AG08395 (cell line): Measurements from ENCODE around the gene RXRB.

Experiments
- DNase-seq: peaks from one replicate; pipeline ENCODE4 v3.0.0; 2012; ENCODE audit warnings: mixed read lengths, low spot score

RXRB gene

DNA sequence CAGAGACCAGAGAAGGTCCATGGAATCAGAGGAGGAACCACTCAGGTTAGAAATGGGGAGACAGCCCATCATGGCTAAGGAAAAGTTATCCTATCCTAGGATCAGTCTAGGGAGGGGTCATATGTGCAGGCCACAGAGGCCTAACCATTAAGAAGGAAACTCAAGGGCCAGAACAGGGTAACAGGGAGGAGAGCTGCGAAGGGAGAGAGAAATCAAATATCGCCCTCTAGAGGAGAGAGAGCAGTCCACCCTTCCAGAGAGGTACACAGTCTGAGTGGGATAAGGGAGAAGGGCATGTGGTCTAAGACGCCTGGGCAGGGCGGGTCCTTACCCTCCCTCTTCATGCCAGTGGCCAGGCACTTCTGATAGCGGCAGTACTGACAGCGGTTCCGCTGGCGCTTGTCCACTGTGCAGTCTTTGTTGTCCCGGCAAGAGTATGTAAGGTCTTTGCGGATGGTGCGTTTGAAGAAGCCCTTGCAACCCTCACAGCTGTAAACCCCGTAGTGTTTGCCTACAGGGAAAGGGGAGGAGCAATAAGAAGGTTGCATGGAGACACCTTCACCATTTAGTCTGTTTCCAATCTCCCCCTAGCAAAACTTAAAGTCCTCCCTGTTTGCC lies 2.9 kb downstream of the RXRB start:
- DNase-seq, result peak; percentile 78

DNA sequence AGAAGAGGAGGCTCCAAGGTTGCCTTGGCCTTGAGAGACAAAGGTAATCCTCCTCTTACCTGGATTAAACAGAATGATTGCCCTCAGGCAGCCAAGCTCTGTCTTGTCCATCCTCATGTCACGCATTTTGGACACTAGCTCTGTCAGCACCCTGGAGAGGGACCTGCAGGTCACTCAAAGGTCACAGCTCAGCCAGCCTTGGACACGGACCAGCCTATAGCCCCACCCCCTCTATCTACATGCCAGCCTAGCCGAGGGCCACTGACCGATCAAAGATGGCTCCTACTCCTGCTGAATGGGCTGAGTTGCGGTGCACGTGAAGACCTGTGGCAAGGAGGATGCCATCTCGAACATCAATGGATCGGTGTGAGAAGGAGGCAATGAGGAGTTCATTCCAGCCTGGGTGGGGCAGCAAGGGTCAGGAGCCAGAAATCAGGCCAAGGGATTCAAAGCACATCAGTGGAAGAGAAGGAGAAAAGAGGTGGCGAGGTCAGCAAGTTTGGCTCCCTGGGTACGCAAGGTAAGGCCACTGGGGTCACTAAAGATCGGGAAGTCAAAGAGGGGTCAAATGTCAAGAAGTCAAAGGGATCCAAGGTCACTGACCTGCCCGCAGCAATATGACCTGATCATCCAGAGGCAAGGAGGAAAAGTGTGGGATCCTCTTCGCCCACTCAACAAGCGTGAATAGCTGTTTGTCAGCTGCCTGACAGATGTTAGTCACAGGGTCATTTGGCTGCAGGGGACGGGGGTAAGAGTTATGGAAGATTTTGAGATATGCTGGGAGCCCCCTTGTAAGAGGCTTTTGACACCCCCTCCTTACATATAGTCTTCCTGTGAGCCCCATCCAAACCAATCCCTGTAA lies 4.9 kb downstream of the RXRB start:
- DNase-seq, result no peak

DNA sequence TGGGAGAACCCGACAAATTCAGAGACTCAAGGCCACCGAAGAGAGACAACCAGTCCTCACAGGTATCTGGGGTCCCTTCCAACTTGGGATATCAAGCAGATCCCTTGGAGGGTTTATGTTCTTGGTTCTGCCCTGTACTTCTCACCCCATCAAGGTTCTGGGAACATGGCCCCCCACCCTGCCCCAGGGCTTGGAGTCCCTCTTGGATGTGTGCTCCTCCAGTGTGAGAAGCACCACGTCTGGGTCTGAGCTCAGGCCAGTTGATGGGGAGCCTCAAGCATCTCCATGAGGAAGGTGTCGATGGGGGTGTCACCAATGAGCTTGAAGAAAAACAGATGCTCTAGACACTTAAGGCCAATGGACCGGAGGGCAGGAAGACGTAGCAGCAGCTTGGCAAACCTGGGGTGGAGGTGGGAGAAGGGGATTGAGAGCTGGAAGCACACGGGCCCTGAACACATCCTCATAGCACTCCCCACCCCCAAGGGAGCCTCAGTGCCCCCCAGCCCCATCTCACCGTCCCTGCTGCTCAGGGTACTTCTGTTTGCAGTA lies 6.0 kb downstream of the RXRB start:
- DNase-seq, result no peak

DNA sequence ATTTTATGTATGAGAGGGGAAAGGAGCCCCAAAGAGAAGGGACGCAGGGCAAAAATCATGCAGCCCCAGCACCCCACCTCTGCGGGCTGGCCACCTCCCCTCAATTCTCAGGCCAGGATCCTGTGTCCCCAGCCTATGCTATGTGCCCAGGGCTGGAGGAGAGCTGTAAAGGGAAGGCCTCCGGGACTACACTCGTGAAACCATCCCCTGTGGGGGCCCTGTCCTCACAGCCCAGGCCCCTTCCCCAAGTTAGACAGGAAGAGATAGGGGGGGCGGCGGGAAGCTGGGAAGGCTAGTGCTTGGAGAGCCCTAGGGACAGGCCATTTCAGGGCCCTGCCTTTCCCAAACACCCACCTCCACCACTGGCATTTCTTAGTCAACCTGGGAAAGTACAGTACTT lies 6.8 kb downstream of the RXRB start:
- DNase-seq, result no peak

DNA sequence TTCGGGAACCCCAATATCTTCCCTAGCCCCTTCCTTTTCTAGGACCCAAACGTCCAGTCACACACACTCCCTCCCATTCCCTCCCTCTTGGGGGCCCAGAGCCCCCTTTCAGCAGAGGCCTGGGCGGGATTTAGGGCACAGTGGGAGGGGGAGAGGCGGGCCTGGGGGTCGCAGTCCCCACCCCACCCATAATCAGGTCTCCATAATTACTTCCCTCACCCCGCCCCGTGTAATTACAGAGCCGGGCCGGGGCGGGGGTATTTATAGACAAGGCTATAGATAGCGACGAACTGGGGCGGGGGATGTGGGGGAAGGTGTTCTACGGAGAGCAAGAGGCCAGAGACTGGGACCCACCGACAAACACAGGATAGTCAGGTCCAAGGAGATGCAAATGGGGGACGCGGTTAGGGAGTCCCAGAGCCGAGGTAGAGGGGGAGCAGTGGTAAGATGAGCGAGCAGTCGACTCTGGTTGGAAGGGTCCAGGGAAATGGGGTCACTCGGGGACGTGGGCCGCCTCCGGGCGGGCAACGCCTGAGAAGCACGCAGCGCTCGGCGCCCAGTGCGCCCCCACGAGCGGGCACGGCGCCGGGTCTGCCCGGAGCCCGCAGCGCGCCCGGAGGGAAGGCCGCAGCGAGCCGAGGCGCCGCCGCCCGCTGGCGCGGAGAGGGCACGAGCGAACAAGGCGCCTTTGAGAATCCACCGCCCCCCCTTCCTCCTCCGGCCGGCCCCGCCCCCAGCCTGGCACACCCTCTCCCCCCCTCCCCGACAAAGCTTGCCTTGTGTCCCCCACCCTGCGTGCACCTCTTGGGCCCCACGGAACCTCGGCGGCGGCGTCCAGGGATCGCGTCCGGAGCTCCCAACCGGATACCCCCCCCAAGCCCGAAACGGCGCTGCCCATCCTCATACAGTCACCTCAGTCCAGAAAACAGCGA lies 7.5 kb downstream of the RXRB start:
- peak; percentile 43 for DNase-seq

DNA sequence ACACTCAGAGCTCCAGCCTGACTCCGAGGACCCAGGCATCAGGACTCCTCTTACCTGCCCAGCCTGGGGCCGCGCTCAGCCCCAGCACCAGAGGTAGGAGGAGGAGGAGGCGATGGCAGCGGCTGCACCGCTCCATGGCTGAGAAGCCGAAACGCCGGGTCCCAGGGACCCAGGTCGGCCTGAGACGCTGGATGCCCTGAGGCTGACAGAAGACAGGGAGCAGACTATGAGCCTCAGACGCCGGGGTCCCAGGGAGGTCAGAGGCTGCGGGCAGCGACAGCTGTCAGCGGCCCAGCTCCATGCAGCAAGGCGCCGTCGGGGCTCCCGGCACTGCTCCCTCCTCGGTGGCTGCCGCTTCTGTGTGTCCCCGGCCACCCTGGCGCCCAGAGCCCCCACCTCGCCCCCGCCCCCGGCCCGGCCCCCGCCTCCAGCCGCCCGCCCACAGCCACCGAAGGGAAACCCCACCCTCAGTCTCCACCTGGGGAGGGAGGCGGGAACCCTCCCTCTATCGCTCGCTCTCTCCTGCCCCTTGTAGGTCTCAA lies 8.3 kb downstream of the RXRB start, which contains the start of gene COL11A2:
COL11A2 (minus strand) TSS at position 363 of the 542 bp plus-strand sequence; CDS start at position 136, 227 bp downstream.
- DNase-seq, result no peak

DNA sequence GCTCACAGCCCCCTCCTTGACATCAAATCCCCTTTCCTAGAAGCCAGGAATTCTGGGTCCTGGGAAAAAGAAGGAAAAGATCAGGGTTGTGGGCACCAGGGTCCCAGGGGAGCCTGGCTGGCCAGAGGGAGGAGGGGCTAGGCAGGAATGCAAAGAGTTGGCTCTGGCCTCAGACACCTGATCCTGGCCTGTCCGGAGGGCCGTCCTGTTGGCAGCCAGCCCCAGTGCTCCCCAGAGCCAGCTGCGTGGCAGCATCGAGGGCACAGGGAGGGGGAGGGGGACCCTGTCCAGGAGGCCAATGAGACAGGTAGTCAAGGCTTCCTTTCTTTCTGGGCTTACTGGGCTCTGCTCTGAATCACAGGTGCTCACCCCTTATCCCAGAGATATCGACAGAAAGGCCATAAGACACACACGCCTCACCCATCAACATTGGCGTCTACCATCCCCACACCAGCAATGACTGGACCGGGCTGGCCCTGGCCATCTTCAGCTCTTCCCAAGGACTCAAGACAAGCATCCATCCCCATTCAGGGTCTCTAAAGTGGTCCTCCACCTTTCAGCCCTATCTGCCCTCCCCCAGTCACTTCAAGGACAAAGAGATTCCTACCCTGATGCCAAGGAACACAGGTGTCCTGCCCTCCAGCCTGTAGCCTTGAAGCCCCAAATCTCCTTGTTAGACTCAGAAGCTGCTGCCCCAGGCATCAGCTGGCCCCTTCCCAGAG lies 8.9 kb downstream of the RXRB start:
- no peak for DNase-seq

DNA sequence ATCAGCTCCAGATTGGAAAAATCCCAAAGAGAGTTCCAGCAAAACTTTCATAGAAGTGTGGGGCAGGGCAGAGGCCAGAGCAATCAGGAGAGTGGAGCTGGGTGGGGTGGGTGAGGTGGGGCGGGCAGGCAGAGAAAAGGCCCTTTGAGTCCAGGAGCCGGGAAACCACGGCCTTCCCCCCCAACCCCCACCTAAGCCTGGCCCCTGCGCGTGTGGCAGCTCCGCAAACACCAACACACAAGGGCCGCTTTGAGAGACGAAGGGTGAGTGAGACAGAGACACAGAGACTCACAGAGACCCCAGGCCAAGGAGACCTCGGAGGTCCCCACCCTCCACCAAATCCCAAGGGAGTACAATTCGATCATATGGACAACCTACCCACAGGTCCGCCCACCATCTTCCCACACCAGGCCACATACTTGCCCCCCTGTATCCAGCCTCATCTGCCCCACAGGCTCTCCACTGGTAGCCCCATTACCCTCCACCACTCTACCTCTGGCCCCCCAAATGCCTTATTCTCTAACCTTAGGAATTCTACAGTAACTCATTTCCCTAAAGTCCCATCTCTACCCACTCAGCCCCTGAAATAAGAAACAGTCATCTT lies 9.9 kb downstream of the RXRB start:
- no peak for DNase-seq

DNA sequence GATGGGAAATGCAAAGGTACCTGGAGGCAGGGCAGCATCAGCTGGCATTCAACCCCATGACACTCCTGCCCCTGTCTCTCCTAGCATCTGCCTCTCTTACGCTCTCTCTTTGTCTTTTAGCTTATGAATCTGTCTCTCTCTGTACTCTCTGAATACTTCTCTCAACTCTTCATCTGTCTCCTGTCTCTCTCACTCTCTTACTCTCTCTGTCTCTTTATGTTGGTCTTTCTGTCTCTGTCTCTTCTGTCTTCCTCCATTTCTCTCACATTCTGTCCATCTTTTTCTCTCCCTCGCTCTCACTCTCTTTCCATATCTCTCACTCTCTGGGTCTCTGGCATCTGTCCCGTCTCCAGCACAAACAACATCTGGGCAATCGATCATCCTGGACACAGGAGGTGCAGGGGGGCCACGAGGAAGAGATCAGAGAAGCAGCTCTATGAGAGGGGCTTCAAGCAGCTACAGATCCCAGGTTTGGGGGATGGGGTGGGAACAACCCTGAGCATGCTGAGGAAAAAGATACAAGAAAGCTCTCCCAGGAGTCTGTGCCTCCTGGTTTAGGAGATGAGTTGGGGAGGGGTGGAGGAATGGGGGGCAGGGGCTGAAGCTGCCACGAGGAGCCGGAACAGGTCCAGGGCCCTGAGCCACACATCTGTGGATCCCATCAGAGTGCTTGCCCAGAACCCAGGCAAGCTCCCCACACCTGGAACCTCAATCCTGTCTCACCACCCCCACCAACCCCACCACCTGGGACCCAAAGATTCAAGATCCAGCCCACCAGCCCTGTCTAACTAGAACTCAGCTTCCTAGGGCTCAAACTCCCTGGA lies 10.6 kb downstream of the RXRB start:
- DNase-seq, result no peak

DNA sequence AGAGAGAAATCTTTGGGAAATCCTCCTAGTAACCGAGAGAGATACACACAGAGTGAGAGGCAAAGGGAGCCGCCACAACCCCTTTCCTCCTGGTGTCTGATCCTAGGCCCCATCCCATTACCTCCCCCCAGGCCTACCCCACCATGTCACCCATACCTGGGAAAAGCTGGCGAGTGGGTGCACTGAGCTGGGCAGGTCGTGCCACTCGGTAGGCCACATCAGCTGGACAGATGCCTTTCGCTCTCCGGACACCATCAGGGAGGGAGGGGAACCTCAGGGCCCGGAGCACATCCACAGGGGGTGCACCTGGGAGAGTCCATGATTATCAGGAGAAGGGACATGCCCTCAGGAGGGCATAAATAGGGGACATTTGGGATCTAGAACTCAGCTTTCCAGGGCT lies 11.3 kb downstream of the RXRB start:
- DNase-seq, result no peak

DNA sequence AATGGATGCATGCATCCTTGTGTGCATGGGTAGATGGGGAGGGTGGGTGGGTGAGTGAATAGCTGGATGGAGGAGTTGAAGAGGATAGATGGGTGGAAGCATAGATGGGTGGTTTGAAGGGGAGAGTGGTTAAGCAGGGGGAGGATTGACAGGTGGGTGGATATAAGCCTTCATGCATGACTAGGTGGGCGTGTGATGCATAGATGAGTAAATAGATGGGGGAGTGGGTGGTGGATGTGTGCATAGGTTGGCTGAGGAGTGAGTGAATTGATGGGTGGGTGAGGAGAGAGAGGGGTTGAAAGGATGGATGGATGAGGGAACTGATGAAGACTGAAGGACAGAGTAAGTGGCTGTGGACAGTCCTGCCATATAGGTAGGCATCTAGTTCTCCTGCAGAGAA lies 12.7 kb downstream of the RXRB start:
- DNase-seq, result no peak

DNA sequence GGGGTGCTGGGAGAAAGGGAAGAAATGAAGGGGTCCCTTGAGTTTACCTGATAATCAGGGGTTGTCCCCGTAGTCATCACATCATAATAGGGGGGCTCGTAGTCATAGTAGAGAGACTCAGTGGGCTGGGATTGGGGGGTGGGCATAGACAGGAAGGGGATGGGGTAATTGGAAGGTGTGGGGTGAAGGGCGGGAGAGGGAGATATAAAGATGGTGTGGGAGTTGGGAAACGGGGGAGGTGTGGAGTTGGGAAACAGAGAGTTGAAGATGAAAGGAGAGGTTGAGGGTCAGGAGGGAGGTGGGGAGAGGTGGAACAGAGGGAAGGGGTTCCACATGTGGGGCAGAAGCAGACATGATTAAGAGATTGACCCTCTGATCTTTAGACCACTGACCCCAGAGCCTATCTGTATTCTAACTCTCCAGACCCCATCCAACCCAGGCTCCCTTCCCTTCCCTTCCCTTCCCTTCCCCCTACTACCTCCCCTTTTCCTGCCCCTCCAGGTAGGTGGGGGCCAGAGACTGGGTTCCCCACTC lies 14.7 kb downstream of the RXRB start:
- no peak for DNase-seq

DNA sequence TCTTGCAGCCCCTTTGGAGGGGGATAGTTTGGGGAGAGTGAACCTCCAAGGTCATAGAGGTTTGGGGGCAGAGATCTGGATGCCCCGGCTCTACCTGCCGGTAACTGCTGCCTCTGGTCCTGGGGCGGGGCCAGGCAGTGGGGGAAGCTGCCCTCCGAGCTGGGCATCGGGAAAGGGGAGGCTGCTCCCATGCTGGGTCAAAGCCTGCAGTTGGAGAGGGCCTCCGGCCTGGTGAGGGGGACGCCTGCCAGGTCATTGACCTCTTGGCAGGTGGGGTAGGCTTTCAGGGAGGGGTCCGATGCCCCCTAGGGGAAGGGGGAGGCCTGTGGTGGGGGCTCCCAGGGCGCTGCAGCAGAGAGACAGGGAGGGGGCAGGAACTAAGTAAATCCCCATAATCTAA lies 15.3 kb downstream of the RXRB start:
- DNase-seq, result no peak

DNA sequence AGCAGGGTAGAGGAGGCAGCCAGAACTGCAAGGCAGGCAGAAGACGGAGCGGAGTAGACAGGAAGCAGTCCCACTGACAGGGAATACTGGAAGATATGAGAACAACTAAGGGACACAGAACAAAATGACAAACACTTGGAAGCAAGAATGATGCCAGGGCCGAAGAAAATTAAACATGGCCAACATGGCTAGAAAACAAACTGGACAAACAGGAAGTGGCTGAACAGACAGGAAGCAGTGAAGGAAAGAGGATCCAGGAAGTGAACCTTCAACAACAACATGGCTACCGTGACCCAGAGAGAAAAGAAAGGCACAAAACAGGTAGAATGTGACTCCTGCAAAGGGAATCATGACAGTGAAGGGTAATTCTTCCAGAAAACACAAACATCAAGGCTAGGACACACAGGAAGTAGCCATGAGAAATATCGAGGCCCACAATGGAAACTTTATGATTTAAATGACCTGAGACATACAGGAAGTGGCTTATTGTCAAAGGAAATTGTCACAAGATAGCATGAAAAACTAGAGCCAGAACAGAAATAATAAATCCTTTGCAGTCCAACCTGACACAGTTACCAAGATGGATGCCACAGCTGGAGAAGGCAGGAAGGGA lies 17.3 kb downstream of the RXRB start:
- DNase-seq, result no peak

DNA sequence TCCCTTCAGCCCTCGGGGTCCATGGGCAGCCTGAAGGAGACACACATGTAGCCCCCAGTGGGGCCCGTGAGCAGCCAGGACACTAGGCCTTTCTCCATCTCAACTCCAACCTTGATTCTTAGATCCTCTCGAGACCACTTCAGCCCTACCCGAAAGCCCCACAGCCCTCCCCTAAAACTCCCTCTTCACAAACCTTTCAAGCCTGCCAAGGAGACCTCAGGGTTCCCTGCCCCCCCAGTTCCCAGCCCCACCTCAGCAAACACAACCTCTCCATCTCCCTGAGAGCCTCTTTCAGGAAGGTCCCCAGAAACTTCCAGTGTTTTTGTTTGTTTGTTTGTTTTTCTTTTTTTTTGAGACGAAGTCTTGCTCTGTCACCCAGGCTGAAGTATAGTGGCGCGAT lies 19.3 kb downstream of the RXRB start:
- DNase-seq, result no peak

DNA sequence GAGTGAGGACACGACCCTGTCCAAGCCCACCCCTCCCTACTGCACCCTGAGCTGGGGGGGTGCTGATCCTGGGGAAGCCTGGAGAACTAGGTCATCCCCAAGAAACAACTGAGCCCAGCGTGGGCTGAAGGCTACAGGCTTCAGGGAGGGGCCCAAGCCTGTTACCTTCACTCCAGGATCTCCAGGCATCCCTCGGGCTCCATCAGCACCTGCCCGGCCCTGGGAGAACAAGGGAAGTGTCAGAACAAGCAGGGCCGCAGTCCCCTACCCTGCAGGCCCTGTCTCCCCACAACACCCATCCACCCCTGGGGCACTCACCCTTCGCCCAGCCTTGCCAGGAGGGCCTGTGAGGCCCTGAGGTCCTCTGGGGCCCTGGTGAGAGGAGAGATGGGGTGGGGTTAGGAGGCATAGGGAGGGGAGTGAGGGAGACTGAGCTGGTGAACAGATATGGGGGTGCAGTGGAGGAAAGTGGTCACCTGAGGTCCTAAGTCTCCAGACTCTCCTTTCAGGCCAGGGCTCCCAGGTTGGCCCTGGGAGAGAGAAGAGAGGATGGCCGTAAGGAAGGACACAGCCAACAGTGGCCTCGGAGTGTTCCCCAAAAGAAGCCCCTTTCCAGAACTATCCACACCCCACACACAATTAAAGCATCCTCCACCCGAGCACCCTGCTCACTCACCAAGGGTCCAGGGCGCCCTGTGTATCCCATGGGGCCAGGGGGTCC lies 21.6 kb downstream of the RXRB start:
- no peak for DNase-seq

DNA sequence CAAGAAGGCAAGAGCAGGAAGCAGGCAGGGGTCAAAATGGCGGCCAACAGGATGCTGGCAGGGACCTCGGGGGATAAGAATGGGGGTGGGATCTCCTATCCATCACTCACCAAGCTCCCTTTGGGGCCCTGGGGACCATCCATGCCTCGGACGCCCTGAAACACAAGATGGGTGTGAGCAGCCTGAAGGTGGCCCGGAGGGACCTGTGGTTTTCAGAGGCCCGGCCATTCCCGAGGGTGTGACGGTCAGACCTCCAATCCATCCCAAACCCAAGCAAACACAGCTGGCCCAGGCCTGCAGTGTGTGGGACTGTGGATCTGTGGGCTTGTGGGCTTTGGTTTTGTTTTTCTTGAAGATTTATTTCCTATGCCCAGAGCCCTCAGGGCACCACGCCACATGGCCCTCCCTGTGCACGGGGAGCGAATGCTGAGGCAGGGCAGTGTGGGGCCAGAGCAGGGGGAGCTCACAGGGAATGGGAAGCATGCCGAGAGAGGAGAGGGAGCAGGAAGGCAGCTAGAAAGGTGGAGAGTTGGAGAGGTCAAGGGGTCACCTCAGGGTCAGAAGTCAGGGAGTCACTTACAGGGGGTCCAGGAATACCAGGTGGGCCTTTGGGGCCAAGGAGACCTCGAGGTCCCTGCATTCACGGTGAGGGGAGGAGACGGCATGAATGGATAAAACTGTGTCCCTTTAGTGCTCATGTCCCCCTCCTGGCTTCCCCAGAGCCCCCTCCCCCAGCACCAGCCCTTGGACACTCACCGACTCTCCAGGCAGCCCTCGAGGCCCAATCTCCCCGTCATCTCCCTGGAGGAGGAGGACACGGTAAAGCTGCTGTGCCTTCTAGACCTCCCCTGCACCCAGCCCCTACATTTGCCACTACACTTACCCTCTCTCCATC lies 22.7 kb downstream of the RXRB start:
- no peak for DNase-seq
